Measurements from ENCODE around the gene PDE4D.

- TF ChIP-seq, protein P1, sequence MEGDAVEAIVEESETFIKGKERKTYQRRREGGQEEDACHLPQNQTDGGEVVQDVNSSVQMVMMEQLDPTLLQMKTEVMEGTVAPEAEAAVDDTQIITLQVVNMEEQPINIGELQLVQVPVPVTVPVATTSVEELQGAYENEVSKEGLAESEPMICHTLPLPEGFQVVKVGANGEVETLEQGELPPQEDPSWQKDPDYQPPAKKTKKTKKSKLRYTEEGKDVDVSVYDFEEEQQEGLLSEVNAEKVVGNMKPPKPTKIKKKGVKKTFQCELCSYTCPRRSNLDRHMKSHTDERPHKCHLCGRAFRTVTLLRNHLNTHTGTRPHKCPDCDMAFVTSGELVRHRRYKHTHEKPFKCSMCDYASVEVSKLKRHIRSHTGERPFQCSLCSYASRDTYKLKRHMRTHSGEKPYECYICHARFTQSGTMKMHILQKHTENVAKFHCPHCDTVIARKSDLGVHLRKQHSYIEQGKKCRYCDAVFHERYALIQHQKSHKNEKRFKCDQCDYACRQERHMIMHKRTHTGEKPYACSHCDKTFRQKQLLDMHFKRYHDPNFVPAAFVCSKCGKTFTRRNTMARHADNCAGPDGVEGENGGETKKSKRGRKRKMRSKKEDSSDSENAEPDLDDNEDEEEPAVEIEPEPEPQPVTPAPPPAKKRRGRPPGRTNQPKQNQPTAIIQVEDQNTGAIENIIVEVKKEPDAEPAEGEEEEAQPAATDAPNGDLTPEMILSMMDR (IDR thresholded peaks at IDR 0.05), result no peak
- TF ChIP-seq POLR2A (IDR thresholded peaks at IDR 0.05), result no peak
Measured at GRCh38 chr5:59683311-59683710, 210.2 kb downstream of the PDE4D start.
